GM12874 (cell line): ENCODE data around the gene MRPL52.

Source experiments
- TF ChIP-seq, protein P1 (sequence below): IDR thresholded peaks from 2 replicates; pipeline ENCODE4 v1.5.1; 2011; ENCODE audit warnings: low read depth, mild to moderate bottlenecking, control low read depth, low read length, moderate library complexity; ENCODE audit not compliant: insufficient read depth

MRPL52 gene

GRCh38 chr14:22849212-22849819 lies 19.6 kb downstream of the MRPL52 start:
- TF ChIP-seq, protein P1, sequence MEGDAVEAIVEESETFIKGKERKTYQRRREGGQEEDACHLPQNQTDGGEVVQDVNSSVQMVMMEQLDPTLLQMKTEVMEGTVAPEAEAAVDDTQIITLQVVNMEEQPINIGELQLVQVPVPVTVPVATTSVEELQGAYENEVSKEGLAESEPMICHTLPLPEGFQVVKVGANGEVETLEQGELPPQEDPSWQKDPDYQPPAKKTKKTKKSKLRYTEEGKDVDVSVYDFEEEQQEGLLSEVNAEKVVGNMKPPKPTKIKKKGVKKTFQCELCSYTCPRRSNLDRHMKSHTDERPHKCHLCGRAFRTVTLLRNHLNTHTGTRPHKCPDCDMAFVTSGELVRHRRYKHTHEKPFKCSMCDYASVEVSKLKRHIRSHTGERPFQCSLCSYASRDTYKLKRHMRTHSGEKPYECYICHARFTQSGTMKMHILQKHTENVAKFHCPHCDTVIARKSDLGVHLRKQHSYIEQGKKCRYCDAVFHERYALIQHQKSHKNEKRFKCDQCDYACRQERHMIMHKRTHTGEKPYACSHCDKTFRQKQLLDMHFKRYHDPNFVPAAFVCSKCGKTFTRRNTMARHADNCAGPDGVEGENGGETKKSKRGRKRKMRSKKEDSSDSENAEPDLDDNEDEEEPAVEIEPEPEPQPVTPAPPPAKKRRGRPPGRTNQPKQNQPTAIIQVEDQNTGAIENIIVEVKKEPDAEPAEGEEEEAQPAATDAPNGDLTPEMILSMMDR = no peak

DNA sequence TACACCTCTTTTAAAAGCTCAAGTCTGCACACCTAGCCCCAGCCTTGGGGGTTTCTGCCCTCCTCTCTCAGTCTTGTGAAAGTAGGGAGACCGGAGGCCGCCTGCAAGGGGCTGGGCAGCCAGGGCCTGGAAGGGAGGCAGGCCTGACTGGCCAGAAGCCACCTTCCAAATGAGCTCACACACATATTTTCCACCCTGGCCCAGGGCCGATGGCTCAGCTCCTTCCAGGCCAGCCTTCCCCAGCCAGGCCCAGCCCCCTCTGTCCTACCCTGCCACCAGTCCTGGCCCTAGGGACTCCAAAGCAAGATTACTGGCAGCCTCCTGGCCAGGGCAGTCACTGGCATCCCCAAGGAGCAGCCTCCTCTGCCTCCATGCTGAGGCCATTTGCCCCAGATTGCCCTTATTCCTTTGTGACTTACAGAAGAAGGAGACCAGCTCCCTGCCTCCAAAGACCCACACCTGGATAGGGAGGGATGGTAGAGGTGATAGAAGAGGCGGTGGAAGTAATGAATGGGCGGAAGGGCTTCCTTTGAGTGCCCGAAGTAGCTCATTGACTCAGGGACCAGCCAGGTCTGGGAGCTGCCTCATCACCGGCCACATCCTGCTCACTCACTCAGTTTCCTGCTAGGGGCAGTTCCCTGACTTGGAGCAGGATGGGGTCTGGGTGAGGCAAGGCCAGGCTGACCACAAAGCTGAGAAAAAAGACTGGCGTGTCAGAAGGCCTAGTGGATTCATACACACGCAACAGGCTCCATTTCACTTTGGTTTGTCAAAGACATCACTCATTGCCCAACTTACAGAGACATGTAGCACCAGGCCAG lies 21.5 kb downstream of the MRPL52 start:
- TF ChIP-seq, protein P1 = no peak

DNA sequence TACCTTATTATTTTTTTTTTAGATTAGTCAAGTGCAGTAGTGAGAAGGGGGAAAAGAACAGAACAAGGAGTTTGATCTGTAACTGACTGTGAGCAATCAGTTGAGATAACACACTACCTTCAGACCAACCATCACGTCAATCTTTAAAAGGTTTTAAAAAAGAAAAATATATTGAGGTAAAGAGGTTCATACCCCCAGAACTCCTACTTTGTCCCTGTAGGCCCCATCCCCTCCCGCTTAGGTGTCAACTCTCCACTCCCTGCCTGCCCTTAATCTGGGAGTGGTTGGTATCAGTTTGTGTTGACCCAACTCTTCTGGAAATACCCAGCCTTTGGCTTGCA lies 22.9 kb downstream of the MRPL52 start:
- TF ChIP-seq, protein P1 = no peak

GRCh38 chr14:22852940-22853767 lies 23.5 kb downstream of the MRPL52 start:
- TF ChIP-seq, protein P1 = peak; percentile 94

DNA sequence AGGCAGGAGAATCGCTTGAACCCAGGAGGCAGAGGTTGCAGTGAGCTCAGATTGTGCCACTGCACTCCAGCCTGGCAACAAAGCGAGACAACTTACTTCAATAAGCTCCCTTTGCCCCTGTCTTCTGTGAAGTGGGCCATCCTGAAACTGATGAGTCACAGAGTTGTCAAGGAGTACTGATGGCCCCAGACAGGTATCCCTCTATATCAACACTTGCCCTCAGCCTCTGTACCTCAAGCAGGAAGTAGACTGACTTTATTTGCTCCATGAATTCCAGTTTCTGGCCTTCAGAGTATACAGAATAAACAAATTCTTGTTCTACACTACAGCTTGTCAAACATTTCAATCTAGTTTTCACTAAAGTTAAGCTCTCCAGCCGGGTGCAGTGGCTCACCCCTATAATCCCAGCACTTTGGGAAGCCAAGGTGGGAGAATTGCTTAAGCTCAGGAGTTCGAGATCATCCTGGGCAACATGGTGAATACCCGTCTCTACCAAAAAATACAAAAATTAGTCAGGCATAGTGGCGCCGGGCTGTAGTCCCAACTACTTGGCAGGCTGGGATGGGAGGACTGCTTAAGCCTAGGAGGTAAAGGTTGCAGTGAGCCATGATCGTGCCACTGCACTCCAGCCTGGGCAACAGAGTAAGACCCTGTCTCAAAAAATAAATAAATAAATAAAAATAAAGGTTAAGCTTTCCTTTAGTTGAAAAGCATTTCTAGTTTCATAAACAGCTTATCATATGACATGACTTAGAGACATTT lies 25.5 kb downstream of the MRPL52 start:
- TF ChIP-seq, protein P1 = no peak

GRCh38 chr14:22856428-22856827 lies 26.7 kb downstream of the MRPL52 start:
- TF ChIP-seq, protein P1 = no peak
